SH-SY5Y (cell line): Measurements from ENCODE around the gene AP1S3.

Experiments
- GATA2 ChIP-seq: IDR thresholded peaks from 2 replicates; pipeline ENCODE4 v1.6.1; 2011; ENCODE audit warnings: mild to moderate bottlenecking, low read depth, low read length
- GATA3 ChIP-seq: IDR thresholded peaks from 2 replicates; pipeline ENCODE4 v1.6.1; 2011; ENCODE audit warnings: low read depth, mild to moderate bottlenecking, low read length, moderate library complexity

Gene AP1S3

DNA sequence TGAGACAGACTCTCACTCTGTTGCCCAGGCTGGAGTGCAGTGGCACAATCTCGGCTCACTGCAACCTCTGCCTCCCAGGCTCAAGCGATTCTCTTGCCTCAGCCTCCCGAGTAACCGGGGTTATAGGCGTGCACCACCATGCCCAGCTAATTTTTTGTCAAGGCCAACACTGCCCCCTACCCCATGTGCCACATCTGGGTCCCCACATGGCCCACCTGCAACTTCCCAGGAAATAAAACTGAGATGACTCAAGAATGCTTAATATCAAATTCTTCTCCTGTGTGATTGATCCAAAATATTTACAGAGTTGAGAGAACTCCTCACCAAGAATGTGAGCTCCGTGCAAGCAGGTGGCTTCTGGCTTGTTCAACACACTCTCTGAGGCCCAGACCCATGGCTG is 9.1 kb downstream of the AP1S3 start:
- TF ChIP-seq GATA3 = no peak
- TF ChIP-seq GATA2 = no peak

- no peak for TF ChIP-seq GATA3
- no peak for TF ChIP-seq GATA2
Measured at GRCh38 chr2:223826995-223827394, 10.4 kb downstream of the AP1S3 start.

GRCh38 chr2:223824301-223824700 is 13.1 kb downstream of the AP1S3 start:
- TF ChIP-seq GATA3 = no peak
- TF ChIP-seq GATA2 = no peak

DNA sequence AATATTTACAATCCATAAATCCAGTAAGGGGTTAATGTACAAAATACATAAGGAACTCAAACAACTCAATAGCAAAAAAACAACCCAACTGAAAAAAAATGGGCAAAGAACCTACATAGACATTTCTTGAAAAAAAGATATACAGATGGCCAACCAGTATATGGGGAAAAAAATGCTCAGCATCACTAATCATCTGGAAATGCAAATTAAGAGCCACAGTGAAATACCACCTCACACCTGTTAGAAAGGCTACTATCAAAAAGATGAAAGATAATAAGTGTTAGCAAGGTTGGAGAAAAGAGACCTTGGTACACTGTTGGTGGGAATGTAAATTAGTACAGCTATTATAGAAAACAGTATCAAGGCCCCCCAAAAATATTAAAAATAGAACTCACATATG is 14.6 kb downstream of the AP1S3 start:
- TF ChIP-seq GATA3 (no peak), GATA2 (no peak)

GRCh38 chr2:223820549-223820948 is 16.8 kb downstream of the AP1S3 start:
- TF ChIP-seq GATA3 (no peak), GATA2 (no peak)

DNA sequence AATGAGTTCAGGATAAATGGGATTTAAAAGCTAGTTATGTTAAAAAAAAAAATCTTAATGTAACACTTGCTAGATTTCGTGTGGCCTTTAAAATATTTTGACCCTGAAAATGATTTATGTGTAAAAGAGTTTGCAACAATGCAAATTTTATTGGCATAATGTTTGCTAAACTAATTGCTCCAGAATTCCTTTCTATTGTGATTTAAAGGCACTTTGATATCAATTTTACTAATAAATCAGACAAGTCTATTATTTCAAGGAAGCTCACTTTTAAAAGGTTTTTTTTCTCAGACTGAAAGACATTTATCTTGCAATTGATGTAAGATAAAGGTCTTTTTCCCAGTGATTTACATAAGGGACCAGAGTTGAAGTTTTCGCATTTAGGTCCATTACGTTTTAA is 17.5 kb downstream of the AP1S3 start:
- TF ChIP-seq GATA3 (no peak), GATA2 (no peak)

DNA sequence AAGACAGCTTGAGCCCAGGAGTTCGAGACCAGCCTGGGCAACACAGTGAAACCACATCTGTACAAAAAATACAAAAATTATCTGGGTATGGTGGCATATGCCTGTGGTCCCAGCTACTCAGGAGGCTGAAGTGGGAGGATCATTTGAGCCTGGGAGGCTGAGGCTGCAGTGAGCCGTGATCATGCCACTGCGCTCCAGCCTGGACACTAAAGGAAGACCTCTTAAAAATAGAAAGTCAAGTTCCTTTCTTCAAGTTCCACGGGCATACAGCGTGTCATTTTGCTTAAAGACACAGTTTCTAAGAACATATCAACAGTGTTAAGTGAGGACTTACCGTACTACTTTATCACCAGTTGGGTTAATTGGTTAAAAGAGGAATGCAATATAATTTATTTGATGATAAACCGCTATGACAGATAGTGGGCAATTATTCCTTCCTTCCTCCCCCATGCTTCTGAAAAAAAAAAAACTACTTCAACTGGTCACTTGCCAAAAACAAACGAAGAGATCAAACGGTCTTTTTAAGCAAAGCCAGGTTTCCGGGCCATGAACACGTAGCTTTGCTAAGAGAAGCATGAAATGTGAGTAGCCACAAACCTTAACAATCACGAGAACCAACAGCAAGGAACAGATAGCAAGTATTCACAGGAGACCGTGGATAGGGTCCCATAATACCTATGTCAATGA is 21.4 kb downstream of the AP1S3 start:
- TF ChIP-seq GATA2 (no peak), GATA3 (no peak)

- TF ChIP-seq GATA3 (no peak), GATA2 (no peak)
Measured at GRCh38 chr2:223815186-223815883, 22.0 kb downstream of the AP1S3 start.

- TF ChIP-seq GATA3 (no peak), GATA2 (no peak)
Measured at GRCh38 chr2:223813329-223813728, 24.1 kb downstream of the AP1S3 start.

DNA sequence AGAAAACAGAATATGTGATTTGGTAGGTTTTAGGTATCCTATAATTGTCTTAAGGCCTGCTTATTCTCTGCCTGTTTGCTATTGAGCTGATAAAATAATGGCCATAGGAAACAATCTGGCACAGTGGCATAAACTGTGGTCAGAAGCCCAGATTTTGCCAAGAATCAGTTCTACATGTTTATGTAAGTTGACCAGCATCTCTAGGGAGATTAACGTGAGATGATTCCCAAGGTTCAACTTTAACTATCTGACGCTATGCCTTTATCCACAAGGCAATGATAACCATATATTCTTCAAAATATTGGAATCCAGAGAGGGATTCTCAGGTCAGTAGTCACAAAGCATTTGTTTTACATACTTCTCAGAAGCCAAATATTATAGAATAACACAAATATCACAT is 25.6 kb downstream of the AP1S3 start:
- TF ChIP-seq GATA3 (no peak), GATA2 (no peak)

DNA sequence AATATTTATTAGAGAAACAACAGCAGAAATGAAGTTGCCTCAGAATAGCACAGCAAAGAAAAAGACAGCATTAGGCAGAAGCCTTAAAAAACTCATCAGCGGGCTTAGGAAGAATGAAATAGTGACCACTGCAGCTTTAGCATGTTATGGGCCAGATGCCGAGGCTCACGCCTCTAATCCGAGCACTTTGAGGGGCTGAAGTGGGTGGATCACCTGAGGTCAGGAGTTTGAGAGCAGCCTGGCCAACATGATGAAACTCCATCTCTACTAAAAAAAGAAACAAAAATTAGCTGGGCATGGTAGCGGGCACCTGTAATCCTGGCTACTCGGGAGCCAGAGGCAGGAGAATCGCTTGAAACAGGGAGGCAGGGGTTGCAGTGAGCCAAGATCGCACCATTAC is 32.4 kb downstream of the AP1S3 start:
- no peak for TF ChIP-seq GATA3

- TF ChIP-seq GATA3 = no peak
- TF ChIP-seq GATA2 = no peak
Measured at GRCh38 chr2:223801736-223802135, 35.6 kb downstream of the AP1S3 start.

DNA sequence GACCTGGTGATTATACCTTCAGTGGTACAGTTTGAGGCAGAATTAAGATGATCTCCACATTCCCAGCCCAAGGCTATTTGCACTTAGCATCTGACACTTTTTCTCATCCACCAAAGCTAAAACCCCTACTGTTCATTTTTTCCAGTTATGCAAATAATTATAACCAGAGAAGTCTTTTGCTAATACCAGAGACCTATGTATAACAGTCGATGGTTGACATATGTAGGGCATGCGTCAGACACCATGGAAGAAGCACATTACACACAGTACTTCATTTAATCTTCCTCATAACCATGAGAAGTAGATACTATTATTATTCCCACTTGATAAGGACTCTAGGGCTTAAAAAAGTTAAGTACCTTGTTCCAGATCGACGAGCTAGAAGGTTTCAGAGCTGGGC is 36.5 kb downstream of the AP1S3 start:
- no peak for TF ChIP-seq GATA3
- TF ChIP-seq GATA2 = no peak

GRCh38 chr2:223797811-223798721 is 39.3 kb downstream of the AP1S3 start:
- TF ChIP-seq GATA2 (no peak), GATA3 (no peak)

DNA sequence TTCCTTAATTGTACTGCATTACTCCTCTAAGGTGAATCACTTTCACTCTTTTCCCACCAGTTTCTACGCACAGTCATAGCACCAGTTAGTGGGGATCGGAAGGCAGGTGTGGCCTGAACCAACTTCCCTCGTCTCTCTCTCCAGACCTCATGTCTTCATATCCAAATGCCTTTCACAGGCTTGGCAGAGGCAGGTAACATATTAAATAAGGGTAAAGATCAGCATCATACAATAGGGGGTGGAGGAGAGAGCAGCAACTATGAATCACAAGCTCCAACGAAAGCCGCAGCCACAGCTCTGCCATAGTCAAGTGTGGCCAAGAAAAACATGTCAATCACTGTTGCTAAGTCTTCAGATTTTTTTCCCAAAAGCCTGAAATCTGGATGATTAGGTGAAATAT is 40.3 kb downstream of the AP1S3 start:
- no peak for TF ChIP-seq GATA2
- TF ChIP-seq GATA3 = no peak

DNA sequence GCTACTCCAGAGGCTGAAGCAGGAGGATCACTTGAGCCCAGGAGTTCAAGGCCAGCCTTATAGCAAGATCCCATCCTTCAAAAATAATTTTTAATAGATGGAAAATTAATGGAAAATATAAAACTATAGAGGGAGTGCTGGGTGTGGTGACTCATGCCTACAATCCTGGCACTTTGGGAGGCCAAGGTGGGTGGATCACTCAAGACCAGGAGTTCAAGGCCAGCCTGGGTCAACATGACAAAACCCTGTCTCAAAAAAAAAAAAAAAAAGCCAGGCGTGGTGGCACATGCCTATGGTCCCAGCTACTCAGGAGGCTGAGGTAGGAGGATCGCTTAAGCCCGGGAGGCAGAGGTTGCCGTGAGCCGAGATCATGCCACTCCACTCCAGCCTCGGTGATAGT is 48.0 kb downstream of the AP1S3 start:
- TF ChIP-seq GATA2 (no peak), GATA3 (no peak)

DNA sequence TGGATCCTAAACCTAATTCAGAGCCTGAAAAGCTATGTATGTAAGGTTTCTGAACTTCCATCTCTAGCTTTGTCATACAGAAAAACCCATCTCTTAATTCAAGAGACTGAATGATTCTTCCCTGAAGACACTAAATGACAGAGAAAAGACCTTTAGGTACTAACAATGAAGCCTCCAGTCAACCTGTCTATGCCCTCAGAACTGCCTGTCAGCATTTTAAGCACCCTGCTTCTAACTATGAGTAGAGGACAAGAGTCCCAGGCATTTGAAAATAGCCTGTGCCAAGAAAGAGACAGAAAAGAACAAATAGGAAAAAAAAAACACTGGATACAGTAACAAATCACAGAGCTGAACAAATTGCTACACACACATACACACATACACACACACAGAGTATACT is 48.6 kb downstream of the AP1S3 start:
- TF ChIP-seq GATA3 = no peak
- TF ChIP-seq GATA2 = no peak
